Mucosa of rectum (tissue), 2 donors: ENCODE results near the gene SMURF1.

Source experiments
- H3K27ac ChIP-seq, 2 donors: one replicate each; pipeline ENCODE4 v1.7.0; 2013; ENCODE audit warnings: inconsistent platforms in 2 of 2, low read depth in 2 of 2, low read length in 2 of 2
- H3K27me3 ChIP-seq, 2 donors: one replicate each; pipeline ENCODE4 v1.7.0; 2013; ENCODE audit warnings: low read length in 2 of 2; ENCODE audit not compliant: control insufficient read depth in 2 of 2, insufficient read depth in 2 of 2
- H3K36me3 ChIP-seq, 2 donors: one replicate each; pipeline ENCODE4 v1.7.0; 2013; ENCODE audit warnings: low read length in 2 of 2; ENCODE audit not compliant: control insufficient read depth in 2 of 2, insufficient read depth in 2 of 2
- H3K4me1 ChIP-seq, 2 donors: one replicate each; pipeline ENCODE4 v1.7.0; 2013; ENCODE audit warnings: low read length in 2 of 2, mild to moderate bottlenecking in 1 of 2; ENCODE audit not compliant: control insufficient read depth in 2 of 2, insufficient read depth in 2 of 2
- H3K4me3 ChIP-seq, 2 donors: one replicate each; pipeline ENCODE4 v1.7.0; 2013; ENCODE audit warnings: low read length in 2 of 2
- H3K9ac ChIP-seq, 2 donors: one replicate each; pipeline ENCODE4 v1.7.0; 2013; ENCODE audit warnings: low read length in 2 of 2, low read depth in 1 of 2, mild to moderate bottlenecking in 1 of 2
- H3K9me3 ChIP-seq, 2 donors: one replicate each; pipeline ENCODE4 v1.7.0; 2013; ENCODE audit warnings: low read length in 2 of 2; ENCODE audit not compliant: control insufficient read depth in 2 of 2
- donor health status: healthy.
- donor health status: Normal muscosa, but diverticular disease.

The SMURF1 gene

GRCh38 chr7:99143853-99144672 lies at the start of gene SMURF1:
SMURF1 (minus strand) TSS chr7:99144108; CDS start chr7:99143780, 328 bp downstream.
- peak within 1 kb of the TSS; percentile 52 to 75 for H3K9ac ChIP-seq
- peak within 1 kb of the TSS; percentile 94 to 97 for H3K27ac ChIP-seq
- H3K36me3 ChIP-seq: no peaks in the 10 kb centered on the region
- H3K27me3 ChIP-seq: no peaks in the 10 kb centered on the region
- no peaks in the 10 kb centered on the region for H3K9me3 ChIP-seq
- peak within 1 kb of the TSS; percentile 91 to 95 for H3K4me3 ChIP-seq
- H3K4me1 ChIP-seq: peaks cover 12 to 16% of the 10 kb centered on the region in 2 donors

GRCh38 chr7:99191869-99192596 lies 48.1 kb upstream of the SMURF1 start:
- H3K36me3 ChIP-seq: no peaks in the 10 kb centered on the region
- H3K4me1 ChIP-seq: no peaks in the 10 kb centered on the region
- H3K27ac ChIP-seq: no peak overlapping the region
- H3K9ac ChIP-seq: no peak overlapping the region
- no peak overlapping the region for H3K4me3 ChIP-seq
- H3K9me3 ChIP-seq: no peaks in the 10 kb centered on the region
- H3K27me3 ChIP-seq: peaks cover 0 to 4% of the 10 kb centered on the region in 2 donors

DNA sequence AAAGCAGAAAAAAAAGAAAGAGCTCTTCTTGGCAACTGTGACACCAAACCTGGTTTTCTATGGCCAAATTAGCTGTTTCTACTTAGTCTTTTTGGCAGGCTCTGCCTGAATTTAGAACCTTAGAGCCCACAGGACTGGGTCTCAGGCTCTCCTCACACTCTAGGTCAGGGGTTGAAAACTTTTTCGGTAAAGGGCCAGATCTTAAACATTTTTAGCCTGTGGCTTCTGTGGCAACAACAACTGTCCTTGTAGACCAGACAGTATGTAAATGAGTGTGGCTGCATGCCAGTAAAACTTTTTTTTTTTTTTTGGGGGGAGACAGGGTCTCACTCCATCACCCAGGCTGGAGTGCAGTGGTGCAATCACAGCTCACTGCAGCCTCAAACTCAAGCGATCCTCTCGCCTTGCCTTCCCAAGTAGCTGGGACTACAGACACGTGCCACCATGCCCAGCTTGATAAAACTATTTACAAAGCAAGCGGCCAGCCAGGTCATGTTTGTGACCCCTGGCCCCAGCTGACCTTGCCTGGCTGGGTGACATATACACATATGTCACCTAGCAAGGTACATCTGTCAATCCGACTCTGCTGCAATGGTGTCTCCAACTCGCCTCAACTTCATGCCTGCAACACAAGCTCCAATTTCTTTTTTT lies 46.6 kb upstream of the SMURF1 start:
- H3K9ac ChIP-seq: no peak overlapping the region
- no peaks in the 10 kb centered on the region for H3K36me3 ChIP-seq
- no peak overlapping the region for H3K4me3 ChIP-seq
- H3K27ac ChIP-seq: no peak overlapping the region
- H3K4me1 ChIP-seq: no peaks in the 10 kb centered on the region
- H3K27me3 ChIP-seq: peaks cover 0 to 4% of the 10 kb centered on the region in 2 donors
- H3K9me3 ChIP-seq: no peaks in the 10 kb centered on the region

DNA sequence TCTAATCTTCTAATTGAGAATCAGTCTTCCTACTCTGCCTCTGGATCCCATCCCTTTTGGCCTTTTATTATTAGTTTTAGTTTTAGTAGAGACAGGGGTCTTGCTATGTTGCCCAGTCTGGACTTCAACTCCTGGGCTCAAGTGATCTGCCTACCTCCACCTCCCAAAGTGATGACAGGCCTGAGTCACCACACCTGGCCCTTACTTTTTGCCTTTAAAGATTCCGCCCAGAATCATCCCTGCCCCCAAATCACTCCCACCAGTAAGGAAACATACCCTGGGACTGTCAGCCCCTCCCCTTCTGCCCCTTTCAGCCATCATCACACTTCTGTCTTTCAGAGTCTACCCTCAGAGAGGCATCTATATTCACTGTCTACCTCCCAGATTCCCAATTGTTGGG lies 45.3 kb upstream of the SMURF1 start:
- Histone ChIP-seq H3K4me3 (no peak overlapping the region), H3K27me3 (peaks cover 0 to 4% of the 10 kb centered on the region in 2 donors), H3K27ac (no peak overlapping the region), H3K36me3 (no peaks in the 10 kb centered on the region), H3K4me1 (no peaks in the 10 kb centered on the region), H3K9ac (no peak overlapping the region), H3K9me3 (no peaks in the 10 kb centered on the region)

- Histone ChIP-seq H3K27ac (no peak overlapping the region), H3K4me3 (no peak overlapping the region), H3K9me3 (no peaks in the 10 kb centered on the region), H3K27me3 (peaks cover 0 to 4% of the 10 kb centered on the region in 2 donors), H3K4me1 (no peaks in the 10 kb centered on the region), H3K36me3 (no peaks in the 10 kb centered on the region), H3K9ac (no peak overlapping the region)
Measured at GRCh38 chr7:99188221-99188620, 44.3 kb upstream of the SMURF1 start.

- no peak overlapping the region for H3K9ac ChIP-seq
- no peak overlapping the region for H3K27ac ChIP-seq
- H3K9me3 ChIP-seq: no peaks in the 10 kb centered on the region
- H3K36me3 ChIP-seq: no peaks in the 10 kb centered on the region
- no peaks in the 10 kb centered on the region for H3K4me1 ChIP-seq
- H3K4me3 ChIP-seq: no peak overlapping the region
- no peaks in the 10 kb centered on the region for H3K27me3 ChIP-seq
Measured at GRCh38 chr7:99184532-99185218, 40.8 kb upstream of the SMURF1 start.

DNA sequence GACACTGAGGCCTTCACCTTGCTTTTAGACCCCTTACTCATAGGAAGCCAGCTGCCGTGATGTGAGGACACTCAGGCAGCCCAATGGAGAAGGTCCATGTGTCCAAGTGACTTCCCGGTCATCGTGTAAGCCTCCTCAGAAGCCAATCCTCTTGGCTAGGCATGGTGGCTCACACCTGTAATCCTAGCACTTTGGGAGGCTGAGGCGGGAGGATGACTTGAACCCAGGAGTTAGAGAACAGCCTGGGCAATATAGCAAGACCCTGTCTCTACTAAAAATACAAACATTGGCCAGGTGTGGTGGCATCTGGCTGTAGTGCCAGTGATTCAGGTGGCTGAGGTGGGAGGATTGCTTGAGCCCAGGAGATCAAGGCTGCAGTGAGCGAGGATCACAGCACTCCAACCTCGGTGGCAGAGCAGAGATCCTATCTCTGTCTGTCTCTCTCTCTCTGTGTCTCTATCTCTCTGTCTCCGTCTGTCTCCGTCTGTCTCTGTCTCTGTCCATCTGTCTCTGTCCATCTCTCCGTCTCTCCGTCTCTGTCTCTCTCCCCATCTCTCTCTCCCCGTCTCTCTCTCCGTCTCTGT lies 36.3 kb upstream of the SMURF1 start:
- Histone ChIP-seq H3K36me3 (no peaks in the 10 kb centered on the region), H3K4me3 (no peak overlapping the region), H3K9ac (no peak overlapping the region), H3K9me3 (no peaks in the 10 kb centered on the region), H3K27ac (no peak overlapping the region), H3K27me3 (no peaks in the 10 kb centered on the region), H3K4me1 (no peaks in the 10 kb centered on the region)

DNA sequence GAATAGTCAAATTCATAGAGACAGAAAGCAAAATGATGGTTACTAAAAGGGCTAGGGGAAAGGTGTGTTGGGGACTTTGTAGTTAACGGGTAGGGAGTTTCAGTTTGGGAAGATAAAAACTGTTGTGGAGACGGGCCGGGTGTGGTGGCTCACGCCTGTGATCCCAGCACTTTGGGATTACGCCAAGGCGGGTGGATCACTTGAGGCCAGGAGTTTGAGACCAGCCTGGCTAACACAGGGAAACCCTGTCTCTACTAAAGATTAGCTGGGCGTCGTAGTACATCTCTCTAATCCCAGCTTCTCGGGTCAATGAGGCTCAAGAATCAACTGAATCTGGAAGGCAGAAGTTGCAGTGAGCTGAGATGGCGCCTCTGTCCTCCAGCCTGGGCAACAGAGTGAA lies 33.3 kb upstream of the SMURF1 start:
- no peaks in the 10 kb centered on the region for H3K4me1 ChIP-seq
- no peaks in the 10 kb centered on the region for H3K9me3 ChIP-seq
- H3K9ac ChIP-seq: no peak overlapping the region
- H3K27ac ChIP-seq: no peak overlapping the region
- H3K36me3 ChIP-seq: no peaks in the 10 kb centered on the region
- no peak overlapping the region for H3K4me3 ChIP-seq
- no peaks in the 10 kb centered on the region for H3K27me3 ChIP-seq

DNA sequence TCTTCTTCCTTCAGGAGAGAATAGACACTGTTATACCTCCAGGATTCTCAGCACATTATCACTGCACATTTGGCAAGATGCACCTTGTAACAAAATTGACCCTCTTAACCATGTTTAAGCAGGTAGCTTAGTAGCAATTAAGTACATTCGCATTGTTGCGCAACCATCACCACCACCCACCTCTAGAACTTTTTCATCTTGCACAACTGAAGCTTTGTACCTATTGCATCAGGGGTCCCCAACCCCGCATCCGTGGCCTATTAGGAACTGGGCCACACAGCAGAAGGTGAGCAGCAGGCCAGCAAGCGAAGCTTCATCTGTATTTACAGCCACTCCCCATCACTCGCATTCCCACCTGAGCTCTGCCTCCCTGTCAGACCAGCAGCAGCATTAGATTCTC lies 29.9 kb upstream of the SMURF1 start:
- Histone ChIP-seq H3K9me3 (no peaks in the 10 kb centered on the region), H3K27me3 (no peaks in the 10 kb centered on the region), H3K4me3 (no peak overlapping the region), H3K9ac (no peak overlapping the region), H3K27ac (no peak overlapping the region), H3K36me3 (no peaks in the 10 kb centered on the region), H3K4me1 (no peaks in the 10 kb centered on the region)
